Panc1 (cell line): ENCODE data around the gene ITFG1.

Experiments
- CTCF ChIP-seq: fragments of 450-650 bp; IDR thresholded peaks from 2 replicates; pipeline ENCODE4 v1.5.1; 2017; ENCODE audit warnings: mild to moderate bottlenecking
- TCF7L2 ChIP-seq: IDR thresholded peaks from 2 replicates; pipeline ENCODE4 v1.6.1; 2011; ENCODE audit warnings: mild to moderate bottlenecking, low read depth, low read length, inconsistent platforms

GRCh38 chr16:47460359-47460710, 528 bp downstream of the ITFG1 start:
- TF ChIP-seq CTCF, result no peak
- no peak for TF ChIP-seq TCF7L2
